HG02981 (cell line): Measurements from ENCODE around the gene FBN1.

Experiments
- ATAC-seq: cut with Tn5 transposase; IDR thresholded peaks from one replicate; pipeline ENCODE4 v1.9.1; 2021; ENCODE audit warnings: mild to moderate bottlenecking, moderate library complexity; ENCODE audit not compliant: unreplicated experiment

Gene FBN1

GRCh38 chr15:48584090-48584811 lies 61.3 kb downstream of the FBN1 start:
- no peak for ATAC-seq

GRCh38 chr15:48582452-48583247 lies 62.9 kb downstream of the FBN1 start:
- no peak for ATAC-seq

DNA sequence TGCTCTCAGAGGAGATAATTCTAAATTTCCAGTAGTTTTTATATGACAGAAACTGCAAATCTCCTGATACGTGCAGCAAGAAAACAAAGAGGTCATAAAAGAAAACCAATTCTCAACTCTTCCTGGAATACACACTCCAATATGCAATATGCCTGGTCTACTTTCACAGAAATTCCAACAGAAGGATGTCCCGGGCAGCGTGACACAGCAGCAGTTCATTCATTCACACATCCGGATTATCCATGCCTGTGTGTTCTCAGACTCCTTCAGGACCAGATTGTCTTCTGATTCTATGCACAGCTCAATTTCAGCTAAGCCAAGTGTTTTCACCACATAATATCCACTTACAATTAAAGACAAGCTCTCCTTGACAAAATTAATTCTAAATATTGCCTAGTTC lies 64.3 kb downstream of the FBN1 start:
- ATAC-seq: no peak

DNA sequence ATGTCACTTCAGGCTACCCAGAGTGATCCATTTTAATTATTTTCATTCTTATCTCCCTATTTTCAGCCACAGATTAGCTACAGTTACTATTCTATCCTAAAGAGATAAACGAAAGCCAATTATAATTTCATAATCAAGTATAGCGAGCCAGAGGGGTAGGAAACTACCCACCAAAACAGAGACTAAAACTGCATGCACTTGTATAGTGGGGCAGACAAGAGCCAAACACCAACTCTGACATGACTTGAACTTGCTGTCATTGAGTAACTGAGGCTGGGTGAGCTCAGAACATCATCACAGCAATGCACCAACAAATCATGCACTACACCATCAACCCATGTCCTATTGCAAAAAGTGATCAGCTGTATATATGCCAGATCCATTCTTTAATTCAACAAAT lies 64.8 kb downstream of the FBN1 start:
- ATAC-seq: no peak

- no peak for ATAC-seq
Observed at GRCh38 chr15:48579945-48580671, 65.4 kb downstream of the FBN1 start.

- no peak for ATAC-seq
Observed at GRCh38 chr15:48578965-48579364, 66.5 kb downstream of the FBN1 start.

DNA sequence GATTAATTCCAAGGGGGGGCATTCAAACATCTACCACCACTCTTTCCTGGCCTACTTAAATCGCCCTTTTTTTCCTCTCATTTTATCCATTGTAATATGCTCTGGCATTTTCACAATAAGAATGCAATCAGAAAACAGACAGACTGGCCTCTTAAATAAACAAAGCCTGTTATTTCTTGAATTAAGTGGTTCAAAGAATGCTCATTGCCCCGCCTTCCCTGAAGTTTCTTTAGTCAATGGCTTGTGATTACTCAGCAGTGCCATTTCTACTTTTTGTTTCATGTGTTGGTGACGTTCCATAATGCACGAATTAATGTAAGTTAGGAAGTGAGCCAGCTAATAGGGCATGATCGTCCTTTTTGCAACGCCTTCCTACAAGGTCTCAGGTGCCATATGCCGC lies 68.0 kb downstream of the FBN1 start:
- ATAC-seq: no peak

DNA sequence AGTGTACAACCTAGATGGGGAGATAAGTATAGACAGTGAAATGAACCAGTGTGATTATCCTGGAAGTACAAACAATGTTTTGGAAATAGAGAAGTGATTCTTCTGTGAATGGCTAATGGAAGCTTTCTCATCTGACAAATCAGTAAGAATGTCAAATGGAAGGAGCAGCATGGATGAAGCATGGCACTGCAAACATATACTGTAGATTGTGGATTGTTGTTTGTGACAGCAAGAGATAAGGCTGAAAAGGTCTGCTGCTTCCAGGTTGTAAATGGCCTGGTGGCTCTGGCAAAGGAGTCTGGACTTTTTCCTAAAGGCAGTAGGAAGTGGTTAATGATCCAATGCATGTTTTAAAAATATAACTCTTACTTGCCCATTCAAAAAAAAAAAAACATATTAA lies 71.3 kb downstream of the FBN1 start:
- ATAC-seq: no peak

- no peak for ATAC-seq
Observed at GRCh38 chr15:48573780-48574179, 71.7 kb downstream of the FBN1 start.

- no peak for ATAC-seq
Observed at GRCh38 chr15:48572823-48573222, 72.7 kb downstream of the FBN1 start.

DNA sequence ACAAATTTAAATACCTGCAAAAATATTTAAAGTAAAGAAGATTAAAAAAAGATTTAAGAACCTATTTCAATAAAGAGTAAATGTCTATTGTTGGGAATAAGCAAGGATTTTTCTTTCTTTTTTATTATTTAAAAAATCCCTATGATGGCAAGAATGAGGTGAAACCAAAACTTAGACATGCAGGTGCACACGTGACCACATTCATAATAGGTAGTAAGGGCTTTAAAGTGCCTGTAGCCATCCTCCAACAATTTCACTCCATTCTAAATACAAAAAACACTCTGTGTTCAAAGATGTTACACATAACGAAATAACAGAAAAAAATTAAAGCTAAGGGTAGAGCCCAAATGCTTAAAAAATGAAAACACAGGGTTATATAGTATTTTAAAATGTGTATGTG lies 74.0 kb downstream of the FBN1 start:
- no peak for ATAC-seq

GRCh38 chr15:48570822-48571221 lies 74.7 kb downstream of the FBN1 start:
- ATAC-seq: no peak

DNA sequence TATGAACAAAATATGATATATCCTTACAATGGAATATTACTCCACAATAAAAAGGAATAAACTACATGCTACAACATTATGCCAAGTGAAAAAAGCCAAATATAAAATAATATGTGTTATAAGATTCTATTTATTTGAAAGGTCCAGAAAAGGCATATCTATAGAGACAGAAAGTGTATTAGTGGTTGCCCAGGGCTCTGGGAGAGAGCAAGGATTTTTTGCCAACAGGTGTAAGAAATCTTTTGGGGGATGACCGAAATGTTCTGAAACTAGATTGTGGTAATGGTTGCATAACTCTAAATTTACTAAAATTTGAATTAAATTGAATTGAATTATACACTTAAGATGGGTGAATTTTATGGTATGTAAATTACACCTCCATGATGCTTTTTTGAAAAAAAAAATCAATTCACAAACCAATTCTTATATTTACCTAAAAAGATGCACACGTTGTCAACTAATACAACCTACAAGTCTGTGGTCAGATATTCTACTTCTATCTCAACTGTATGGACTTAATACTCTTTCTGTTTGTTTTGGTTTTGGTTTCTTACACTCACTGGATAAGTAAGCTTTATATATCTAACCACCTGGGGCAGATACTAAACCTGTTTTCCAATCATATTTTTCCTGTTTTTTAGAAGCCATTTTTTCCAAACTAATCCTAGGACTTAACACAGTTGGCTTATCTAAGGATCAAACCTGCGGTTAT lies 75.8 kb downstream of the FBN1 start:
- peak; percentile 45 for ATAC-seq

- no peak for ATAC-seq
Observed at GRCh38 chr15:48566668-48567067, 78.8 kb downstream of the FBN1 start.

GRCh38 chr15:48565560-48566482 lies 79.7 kb downstream of the FBN1 start:
- ATAC-seq: no peak

DNA sequence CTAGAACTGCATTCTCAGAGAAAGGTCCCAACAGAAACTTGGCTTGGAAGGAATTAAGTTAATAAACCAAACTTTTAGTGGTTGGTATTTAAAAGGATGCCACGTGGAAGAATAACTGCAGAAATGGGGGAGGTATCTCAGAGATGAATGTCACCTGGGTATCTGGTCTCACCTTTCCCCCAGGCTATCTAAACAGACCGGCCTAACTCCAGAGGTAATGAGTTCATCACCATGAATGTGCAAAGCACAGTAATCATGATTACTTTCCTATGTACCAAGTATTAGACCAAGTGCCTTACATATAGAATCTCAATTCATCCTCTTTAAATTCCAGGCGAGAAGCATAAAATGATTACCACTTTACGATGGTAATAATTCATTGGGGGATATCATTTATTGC lies 80.8 kb downstream of the FBN1 start:
- ATAC-seq: no peak

- no peak for ATAC-seq
Observed at GRCh38 chr15:48563934-48564333, 81.6 kb downstream of the FBN1 start.

DNA sequence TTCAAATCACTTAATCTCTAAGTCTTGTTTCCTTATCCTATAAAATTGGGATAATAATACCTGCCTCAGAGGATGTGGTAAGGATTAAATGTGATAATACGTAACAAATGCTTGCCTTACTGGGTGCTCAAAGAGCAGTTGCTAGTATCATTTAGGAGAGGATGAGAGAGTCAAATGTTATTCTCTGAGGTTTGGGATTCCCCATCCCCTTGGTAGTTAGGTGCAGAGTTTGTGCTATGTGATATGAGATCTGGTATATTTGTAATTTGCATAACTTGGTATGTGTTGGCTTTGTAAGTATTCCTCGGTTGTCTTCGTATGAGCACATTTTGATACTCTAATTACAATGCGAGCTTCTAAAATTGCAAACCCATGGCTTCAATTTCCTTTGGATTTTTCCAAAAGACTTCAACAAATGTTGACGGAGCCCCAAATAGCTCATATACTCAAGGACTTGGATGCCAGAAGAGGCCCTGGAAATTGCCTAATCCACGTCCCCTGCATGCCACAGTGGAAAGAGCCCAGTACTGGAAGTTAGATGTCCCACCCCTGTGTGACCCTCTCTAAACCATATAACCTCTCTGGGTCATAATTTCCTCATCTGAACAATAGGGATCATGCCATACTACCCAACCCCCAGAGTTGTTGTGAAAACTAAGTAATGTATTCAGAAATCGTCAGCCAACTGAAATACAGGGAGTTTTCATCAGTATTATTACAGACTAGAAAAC lies 85.0 kb downstream of the FBN1 start:
- ATAC-seq: no peak

DNA sequence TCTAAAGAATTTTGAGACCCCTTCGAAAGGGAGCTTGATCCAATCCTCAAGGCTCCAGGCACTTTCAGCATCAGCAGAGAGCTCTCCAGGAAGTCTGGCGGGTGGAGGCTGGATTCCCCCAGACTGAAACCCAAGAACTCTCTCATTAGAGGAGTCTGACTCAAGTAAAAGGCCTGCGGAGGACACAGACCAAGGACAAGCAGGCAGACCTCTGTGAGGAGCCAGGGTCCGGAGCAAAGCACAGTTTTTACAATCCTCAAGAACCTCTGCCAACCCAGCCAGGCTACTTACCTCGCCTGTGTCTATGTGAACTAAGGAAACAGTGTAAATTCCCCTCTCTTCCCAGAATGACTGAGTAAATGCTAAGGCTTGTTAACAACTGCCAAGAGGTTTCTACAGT lies 86.2 kb downstream of the FBN1 start:
- ATAC-seq: no peak
